BLaER1 treated with 17β-estradiol and CSF1 and Interleukin-3, amounts not matched to agents 10 nM and 100 nM (cell line): ENCODE measurements around the gene JMJD1C.

Experiments
- H3K27ac ChIP-seq, 11 experiments: shearing (Covaris generic); formaldehyde crosslinking; 2 replicates each; pipeline ENCODE4 v1.8.1; 2022
- H3K27me3 ChIP-seq, 11 experiments: shearing (Covaris generic); formaldehyde crosslinking; 2 replicates each; pipeline ENCODE4 v1.8.1; 2022
- H3K36me3 ChIP-seq, 11 experiments: shearing (Covaris generic); formaldehyde crosslinking; 2 replicates each; pipeline ENCODE4 v1.8.1; 2022
- H3K4me1 ChIP-seq, 10 experiments: shearing (Covaris generic); formaldehyde crosslinking; 2 replicates each; pipeline ENCODE4 v1.8.1; 2022
- H3K4me2 ChIP-seq, 11 experiments: shearing (Covaris generic); formaldehyde crosslinking; 2 replicates each; pipeline ENCODE4 v1.8.1; 2022
- H3K4me3 ChIP-seq, 10 experiments: shearing (Covaris generic); formaldehyde crosslinking; 2 replicates each; pipeline ENCODE4 v1.8.1; 2022
- H3K9ac ChIP-seq, 11 experiments: shearing (Covaris generic); formaldehyde crosslinking; 2 replicates each; pipeline ENCODE4 v1.8.1; 2022
- H3K9me3 ChIP-seq, 11 experiments: shearing (Covaris generic); formaldehyde crosslinking; replicated peaks in 1 of 11; 2 replicates each; pipeline ENCODE4 v1.8.1; 2022
- H4K20me1 ChIP-seq, 11 experiments: shearing (Covaris generic); formaldehyde crosslinking; 2 replicates each; pipeline ENCODE4 v1.8.1; 2022
- Cebpa-rat ChIP-seq, 11 experiments: shearing (Covaris generic); IDR thresholded peaks; 2 replicates each; pipeline ENCODE4 v1.8.1; 2022

The JMJD1C gene

GRCh38 chr10:63133056-63133820 is 332.5 kb downstream of the JMJD1C start, which contains the start of gene NRBF2:
Gene NRBF2, plus strand, starts transcription at chr10:63133328. Its CDS starts 143 bp downstream, at chr10:63133471.
- no peak for TF ChIP-seq Cebpa-rat (IDR thresholded peaks at IDR 0.05)
- H3K9me3 ChIP-seq: peaks cover 0 to 22% (median 11%) of the 10 kb centered on the region in 11 experiments; a peak in 18 of 22 replicates
- H3K4me2 ChIP-seq: peak within 1 kb of the TSS; percentile 75 to 93 (median 87)
- H3K9ac ChIP-seq: peak within 1 kb of the TSS; percentile 93 to 99 (median 95)
- H3K4me3 ChIP-seq: peak within 1 kb of the TSS; percentile 82 to 99 (median 95)
- H3K27me3 ChIP-seq: no peaks in the 10 kb centered on the region
- H3K36me3 ChIP-seq: peaks cover 7 to 33% (median 19%) of the 10 kb centered on the region in 11 experiments; a peak in 17 of 22 replicates
- H3K27ac ChIP-seq: peak within 1 kb of the TSS; percentile 90 to 99 (median 96)
- peaks cover 17 to 43% (median 40%) of the 10 kb centered on the region in 11 experiments; a peak in 19 of 22 replicates for H4K20me1 ChIP-seq
- H3K4me1 ChIP-seq: peaks cover 11 to 43% (median 19%) of the 10 kb centered on the region in 10 experiments

GRCh38 chr10:63132651-63133055 is 333.1 kb downstream of the JMJD1C start:
- Histone ChIP-seq H3K4me2 (peak overlapping the region in 9 of 11 experiments; percentile 15 to 50 (median 42); a peak in 10 of 22 replicates), H3K4me1 (peaks cover 11 to 37% (median 18%) of the 10 kb centered on the region in 10 experiments), H3K36me3 (peaks cover 5 to 29% (median 13%) of the 10 kb centered on the region in 11 experiments; a peak in 16 of 22 replicates), H3K27me3 (no peaks in the 10 kb centered on the region), H3K27ac (peak overlapping the region in 9 of 11 experiments; percentile 27 to 99 (median 96); a peak in 12 of 22 replicates), H3K9ac (no peak overlapping the region; a peak in 1 of 22 replicates), H3K4me3 (peak overlapping the region; percentile 82 to 99 (median 95); a peak in 17 of 20 replicates), H4K20me1 (peaks cover 12 to 37% (median 35%) of the 10 kb centered on the region in 11 experiments; a peak in 18 of 22 replicates), H3K9me3 (peaks cover 0 to 16% (median 11%) of the 10 kb centered on the region in 11 experiments; a peak in 18 of 22 replicates)
- no peak for TF ChIP-seq Cebpa-rat (IDR thresholded peaks at IDR 0.05)

GRCh38 chr10:63129888-63130287 is 335.9 kb downstream of the JMJD1C start:
- Histone ChIP-seq H3K36me3 (peaks cover 0 to 4% (median 1%) of the 10 kb centered on the region in 11 experiments; a peak in 6 of 22 replicates), H3K4me3 (no peak overlapping the region), H3K9me3 (peaks cover 0 to 16% (median 11%) of the 10 kb centered on the region in 11 experiments; a peak in 18 of 22 replicates), H3K27ac (no peak overlapping the region), H4K20me1 (peaks cover 2 to 10% (median 9%) of the 10 kb centered on the region in 11 experiments; a peak in 11 of 22 replicates), H3K4me1 (peaks cover 8 to 10% (median 10%) of the 10 kb centered on the region in 10 experiments), H3K4me2 (no peak overlapping the region), H3K27me3 (no peaks in the 10 kb centered on the region), H3K9ac (no peak overlapping the region)
- TF ChIP-seq Cebpa-rat (IDR thresholded peaks at IDR 0.05): no peak

GRCh38 chr10:63128443-63128842 is 337.3 kb downstream of the JMJD1C start:
- peaks cover 0 to 21% (median 11%) of the 10 kb centered on the region in 11 experiments; a peak in 18 of 22 replicates for H3K9me3 ChIP-seq
- no peak overlapping the region for H3K4me3 ChIP-seq
- H3K9ac ChIP-seq: no peak overlapping the region
- H3K4me2 ChIP-seq: no peak overlapping the region
- no peak overlapping the region for H3K27ac ChIP-seq
- H3K4me1 ChIP-seq: no peaks in the 10 kb centered on the region
- H4K20me1 ChIP-seq: no peaks in the 10 kb centered on the region
- no peaks in the 10 kb centered on the region for H3K27me3 ChIP-seq
- H3K36me3 ChIP-seq: no peaks in the 10 kb centered on the region
- no peak for TF ChIP-seq Cebpa-rat (IDR thresholded peaks at IDR 0.05)

GRCh38 chr10:63125459-63125858 is 340.3 kb downstream of the JMJD1C start:
- no peak overlapping the region for H3K9ac ChIP-seq
- no peaks in the 10 kb centered on the region for H3K27me3 ChIP-seq
- no peaks in the 10 kb centered on the region for H3K36me3 ChIP-seq
- no peak overlapping the region for H3K4me2 ChIP-seq
- H4K20me1 ChIP-seq: no peaks in the 10 kb centered on the region
- no peaks in the 10 kb centered on the region for H3K4me1 ChIP-seq
- H3K4me3 ChIP-seq: no peak overlapping the region
- 0 out of 22 replicates have a peak, but pooled peaks cover 0 to 5% (median 0%) of the 10 kb centered on the region in 11 experiments for H3K9me3 ChIP-seq
- TF ChIP-seq Cebpa-rat (IDR thresholded peaks at IDR 0.05): no peak
- H3K27ac ChIP-seq: no peak overlapping the region

- no peak for TF ChIP-seq Cebpa-rat (IDR thresholded peaks at IDR 0.05)
- H3K9me3 ChIP-seq: 0 out of 22 replicates have a peak, but pooled peaks cover 0 to 5% (median 0%) of the 10 kb centered on the region in 11 experiments
- H3K9ac ChIP-seq: no peak overlapping the region
- no peaks in the 10 kb centered on the region for H4K20me1 ChIP-seq
- H3K27me3 ChIP-seq: no peaks in the 10 kb centered on the region
- H3K4me1 ChIP-seq: no peaks in the 10 kb centered on the region
- no peak overlapping the region for H3K27ac ChIP-seq
- H3K4me3 ChIP-seq: no peak overlapping the region
- H3K36me3 ChIP-seq: no peaks in the 10 kb centered on the region
- H3K4me2 ChIP-seq: no peak overlapping the region
Observed at GRCh38 chr10:63123727-63124362, 341.9 kb downstream of the JMJD1C start.

- no peak for TF ChIP-seq Cebpa-rat (IDR thresholded peaks at IDR 0.05)
- 0 out of 22 replicates have a peak, but pooled peaks cover 0 to 5% (median 0%) of the 10 kb centered on the region in 11 experiments for H3K9me3 ChIP-seq
- no peaks in the 10 kb centered on the region for H3K27me3 ChIP-seq
- no peak overlapping the region for H3K9ac ChIP-seq
- H3K4me2 ChIP-seq: 0 out of 22 replicates have a peak overlapping the region, but pooled peaks of 1 of the 11 experiments have one; percentile 0
- no peaks in the 10 kb centered on the region for H3K36me3 ChIP-seq
- no peak overlapping the region for H3K27ac ChIP-seq
- no peaks in the 10 kb centered on the region for H3K4me1 ChIP-seq
- H4K20me1 ChIP-seq: no peaks in the 10 kb centered on the region
- H3K4me3 ChIP-seq: no peak overlapping the region
Observed at GRCh38 chr10:63120554-63120953, 345.2 kb downstream of the JMJD1C start.

GRCh38 chr10:63119041-63119440 is 346.7 kb downstream of the JMJD1C start:
- Histone ChIP-seq H3K36me3 (no peaks in the 10 kb centered on the region), H3K4me2 (no peak overlapping the region), H3K27ac (no peak overlapping the region), H3K27me3 (no peaks in the 10 kb centered on the region), H3K4me1 (no peaks in the 10 kb centered on the region), H4K20me1 (no peaks in the 10 kb centered on the region), H3K9ac (no peak overlapping the region), H3K9me3 (0 out of 22 replicates have a peak, but pooled peaks cover 0 to 3% (median 0%) of the 10 kb centered on the region in 11 experiments), H3K4me3 (no peak overlapping the region)
- no peak for TF ChIP-seq Cebpa-rat (IDR thresholded peaks at IDR 0.05)
